ENCODE data around the gene SLC3A2.

SLC3A2 gene

GRCh38 chr11:62843466-62843865, 37.2 kb upstream of the SLC3A2 start:
- Mint-ChIP-seq H3K27me3 (no peaks in the 10 kb centered on the region), H3K27ac (no peak overlapping the region), H3K4me1 (ENCODE audit: low read depth) (peaks cover 16% of the 10 kb centered on the region), H3K36me3 (ENCODE audit: low read depth) (peaks cover 10% of the 10 kb centered on the region), H3K9me3 (no peaks in the 10 kb centered on the region), H3K4me3 (no peak overlapping the region)
- intact Hi-C loops (cut with micrococcal nuclease): loop anchor here (2.0 kb wide), 1 partner anchor 13 kb away; no protein-coding TSS in a partner anchor

GRCh38 chr11:62844154-62844553, 36.5 kb upstream of the SLC3A2 start:
- Mint-ChIP-seq H3K4me3 (no peak overlapping the region), H3K9me3 (no peaks in the 10 kb centered on the region), H3K27me3 (no peaks in the 10 kb centered on the region), H3K27ac (no peak overlapping the region), H3K36me3 (ENCODE audit: low read depth) (peaks cover 8% of the 10 kb centered on the region), H3K4me1 (ENCODE audit: low read depth) (peaks cover 10% of the 10 kb centered on the region)
- intact Hi-C loops (cut with micrococcal nuclease): no loop called here

- no peak overlapping the region for H3K27ac Mint-ChIP-seq
- intact Hi-C loops (cut with micrococcal nuclease): no loop called here
- no peaks in the 10 kb centered on the region for H3K36me3 Mint-ChIP-seq (ENCODE audit: low read depth)
- no peaks in the 10 kb centered on the region for H3K9me3 Mint-ChIP-seq
- H3K4me3 Mint-ChIP-seq: no peak overlapping the region
- H3K27me3 Mint-ChIP-seq: no peaks in the 10 kb centered on the region
- H3K4me1 Mint-ChIP-seq (ENCODE audit: low read depth): no peaks in the 10 kb centered on the region
Measured at GRCh38 chr11:62846177-62846576, 34.5 kb upstream of the SLC3A2 start.

GRCh38 chr11:62847767-62848314, 32.9 kb upstream of the SLC3A2 start:
- Mint-ChIP-seq H3K36me3 (ENCODE audit: low read depth) (peaks cover 16% of the 10 kb centered on the region), H3K9me3 (no peaks in the 10 kb centered on the region), H3K4me3 (no peak overlapping the region), H3K27ac (no peak overlapping the region), H3K27me3 (no peaks in the 10 kb centered on the region), H3K4me1 (ENCODE audit: low read depth) (peaks cover 12% of the 10 kb centered on the region)
- intact Hi-C loops (cut with micrococcal nuclease): no loop called here

- Mint-ChIP-seq H3K4me1 (ENCODE audit: low read depth) (peaks cover 38% of the 10 kb centered on the region), H3K36me3 (ENCODE audit: low read depth) (peaks cover 49% of the 10 kb centered on the region), H3K27me3 (no peaks in the 10 kb centered on the region), H3K4me3 (no peak overlapping the region), H3K27ac (no peak overlapping the region), H3K9me3 (no peaks in the 10 kb centered on the region)
- intact Hi-C loops (cut with micrococcal nuclease): no loop called here
Measured at GRCh38 chr11:62850911-62851806, 29.5 kb upstream of the SLC3A2 start.

GRCh38 chr11:62851807-62852522, 28.7 kb upstream of the SLC3A2 start:
- H3K4me1 Mint-ChIP-seq (ENCODE audit: low read depth): peaks cover 45% of the 10 kb centered on the region
- peaks cover 49% of the 10 kb centered on the region for H3K36me3 Mint-ChIP-seq (ENCODE audit: low read depth)
- intact Hi-C loops (cut with micrococcal nuclease): no loop called here
- no peaks in the 10 kb centered on the region for H3K9me3 Mint-ChIP-seq
- H3K27ac Mint-ChIP-seq: no peak overlapping the region
- no peaks in the 10 kb centered on the region for H3K27me3 Mint-ChIP-seq
- H3K4me3 Mint-ChIP-seq: no peak overlapping the region

- peaks cover 49% of the 10 kb centered on the region for H3K36me3 Mint-ChIP-seq (ENCODE audit: low read depth)
- no peak overlapping the region for H3K27ac Mint-ChIP-seq
- intact Hi-C loops (cut with micrococcal nuclease): no loop called here
- no peaks in the 10 kb centered on the region for H3K27me3 Mint-ChIP-seq
- H3K4me3 Mint-ChIP-seq: no peak overlapping the region
- H3K4me1 Mint-ChIP-seq (ENCODE audit: low read depth): peaks cover 52% of the 10 kb centered on the region
- H3K9me3 Mint-ChIP-seq: no peaks in the 10 kb centered on the region
Measured at GRCh38 chr11:62852523-62853188, 28.0 kb upstream of the SLC3A2 start.

GRCh38 chr11:62853279-62853965, 27.3 kb upstream of the SLC3A2 start:
- Mint-ChIP-seq H3K9me3 (no peaks in the 10 kb centered on the region), H3K4me1 (ENCODE audit: low read depth) (peaks cover 59% of the 10 kb centered on the region), H3K36me3 (ENCODE audit: low read depth) (peaks cover 49% of the 10 kb centered on the region), H3K27me3 (no peaks in the 10 kb centered on the region), H3K4me3 (peak overlapping the region; percentile 98), H3K27ac (no peak overlapping the region)
- intact Hi-C loops (cut with micrococcal nuclease): no loop called here

GRCh38 chr11:62854013-62854824, 26.5 kb upstream of the SLC3A2 start:
- no peaks in the 10 kb centered on the region for H3K9me3 Mint-ChIP-seq
- intact Hi-C loops (cut with micrococcal nuclease): no loop called here
- H3K36me3 Mint-ChIP-seq (ENCODE audit: low read depth): peaks cover 49% of the 10 kb centered on the region
- H3K27me3 Mint-ChIP-seq: no peaks in the 10 kb centered on the region
- peak overlapping the region; percentile 98 for H3K4me3 Mint-ChIP-seq
- peaks cover 64% of the 10 kb centered on the region for H3K4me1 Mint-ChIP-seq (ENCODE audit: low read depth)
- H3K27ac Mint-ChIP-seq: peak overlapping the region; percentile 95

GRCh38 chr11:62854825-62855570, 25.7 kb upstream of the SLC3A2 start:
- Mint-ChIP-seq H3K36me3 (ENCODE audit: low read depth) (peaks cover 56% of the 10 kb centered on the region), H3K4me3 (peak overlapping the region; percentile 98)
- intact Hi-C loops (cut with micrococcal nuclease): no loop called here

GRCh38 chr11:62855571-62856332, 24.9 kb upstream of the SLC3A2 start:
- intact Hi-C loops (cut with micrococcal nuclease): loop anchor here (2.0 kb wide), 1 partner anchor 13 kb away; no protein-coding TSS in a partner anchor
- Mint-ChIP-seq H3K27ac (peak overlapping the region; percentile 95), H3K36me3 (ENCODE audit: low read depth) (peaks cover 57% of the 10 kb centered on the region), H3K9me3 (no peaks in the 10 kb centered on the region), H3K4me3 (peak overlapping the region; percentile 98), H3K4me1 (ENCODE audit: low read depth) (peaks cover 73% of the 10 kb centered on the region), H3K27me3 (no peaks in the 10 kb centered on the region)

More at GRCh38 chr11:62854825-62855570, 25.7 kb upstream of the SLC3A2 start:
- H3K27ac Mint-ChIP-seq: peak overlapping the region; percentile 95
- H3K9me3 Mint-ChIP-seq: no peaks in the 10 kb centered on the region
- H3K27me3 Mint-ChIP-seq: no peaks in the 10 kb centered on the region
- peaks cover 72% of the 10 kb centered on the region for H3K4me1 Mint-ChIP-seq (ENCODE audit: low read depth)
